ENCODE data around the gene DIPK1C.

- TF ChIP-seq CTCF (IDR thresholded peaks at IDR 0.05 in 2 of 3, conservative IDR thresholded peaks at IDR 0.05 in 1 of 3; ENCODE audit: control insufficient read depth in 2 of 3, extremely low read depth in 1 of 3, insufficient read depth in 1 of 3, low read depth in 3 of 3, low read length in 3 of 3) = no peak
- TF ChIP-seq NFYB (IDR thresholded peaks at IDR 0.05; ENCODE audit: insufficient read depth, low read depth, low read length) = no peak
- no peak for TF ChIP-seq RFX5 (IDR thresholded peaks at IDR 0.05; ENCODE audit: low read depth, low read length)
- no peak for TF ChIP-seq CHD4 (IDR thresholded peaks at IDR 0.05)
- TF ChIP-seq E2F4 (IDR thresholded peaks at IDR 0.05; ENCODE audit: low read depth, low read length) = no peak
- no peak for TF ChIP-seq CHD2 (IDR thresholded peaks at IDR 0.05; ENCODE audit: borderline replicate concordance, low read depth, low read length)
- TF ChIP-seq EGR1 (IDR thresholded peaks at IDR 0.05; ENCODE audit: borderline replicate concordance in 1 of 2, low read depth in 2 of 2, low read length in 2 of 2) = no peak
- TF ChIP-seq POLR2A (IDR thresholded peaks at IDR 0.05; ENCODE audit: low read depth, low read length) = no peak
- TF ChIP-seq NR2F1 (conservative IDR thresholded peaks at IDR 0.05) = no peak
These were observed 23.1 kb upstream of the DIPK1C start for GRCh38 chr18:74480149-74480651.
